ENCODE measurements around the gene ZBTB7C.

The ZBTB7C gene

DNA sequence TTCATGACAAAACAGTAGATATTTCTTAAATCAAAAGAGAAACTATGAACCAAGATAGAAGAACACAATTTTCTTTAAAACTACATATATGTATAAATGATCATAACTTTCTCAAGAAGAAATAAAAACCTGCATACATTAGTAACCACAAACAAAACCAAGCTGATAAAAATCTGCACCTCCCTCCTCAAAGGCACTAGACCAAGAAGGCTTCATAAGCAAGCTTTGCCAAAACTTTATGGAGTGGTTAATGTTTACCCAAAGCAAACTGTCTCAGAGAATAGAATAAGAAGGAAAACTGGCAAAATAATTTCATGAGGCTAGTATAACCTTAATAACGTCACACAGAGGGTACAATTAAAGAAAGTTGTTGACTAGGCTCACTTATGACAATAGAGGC, 138.3 kb downstream of the ZBTB7C start:
- no peak for TF ChIP-seq CTCF (IDR thresholded peaks at IDR 0.05; ENCODE audit: control insufficient read depth, extremely low read depth, insufficient read depth)
- peak; percentile 78 for DNase-seq (ENCODE audit: low read depth)

DNA sequence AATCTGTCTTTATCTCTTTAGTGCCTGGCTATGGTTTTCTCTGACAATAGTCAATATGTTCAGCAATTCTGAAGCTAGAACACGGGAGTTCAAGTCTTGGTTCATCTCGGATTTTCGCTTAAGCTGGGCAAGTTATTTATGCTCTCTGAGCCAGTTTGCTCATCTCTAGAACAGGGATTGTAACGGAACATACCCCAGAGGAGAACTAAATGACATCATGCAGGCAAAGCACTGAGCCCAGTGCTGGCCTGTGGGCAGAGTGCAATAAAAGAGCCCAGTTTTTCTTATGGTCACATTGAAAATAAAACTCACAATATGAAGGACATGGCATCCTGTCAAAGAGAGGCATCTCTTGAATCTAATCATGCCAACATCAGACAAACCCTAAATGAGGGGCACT, 143.9 kb downstream of the ZBTB7C start:
- H3K4me3 ChIP-seq (ENCODE audit: low read depth, low read length) = no peak overlapping the region
- no peak for DNase-seq (ENCODE audit: low read depth)
- TF ChIP-seq CTCF (IDR thresholded peaks at IDR 0.05; ENCODE audit: control insufficient read depth, extremely low read depth, insufficient read depth) = no peak

More for the DNA sequence above, 138.3 kb downstream of the ZBTB7C start:
- H3K4me3 ChIP-seq (ENCODE audit: low read depth, low read length) = no peak overlapping the region

DNA sequence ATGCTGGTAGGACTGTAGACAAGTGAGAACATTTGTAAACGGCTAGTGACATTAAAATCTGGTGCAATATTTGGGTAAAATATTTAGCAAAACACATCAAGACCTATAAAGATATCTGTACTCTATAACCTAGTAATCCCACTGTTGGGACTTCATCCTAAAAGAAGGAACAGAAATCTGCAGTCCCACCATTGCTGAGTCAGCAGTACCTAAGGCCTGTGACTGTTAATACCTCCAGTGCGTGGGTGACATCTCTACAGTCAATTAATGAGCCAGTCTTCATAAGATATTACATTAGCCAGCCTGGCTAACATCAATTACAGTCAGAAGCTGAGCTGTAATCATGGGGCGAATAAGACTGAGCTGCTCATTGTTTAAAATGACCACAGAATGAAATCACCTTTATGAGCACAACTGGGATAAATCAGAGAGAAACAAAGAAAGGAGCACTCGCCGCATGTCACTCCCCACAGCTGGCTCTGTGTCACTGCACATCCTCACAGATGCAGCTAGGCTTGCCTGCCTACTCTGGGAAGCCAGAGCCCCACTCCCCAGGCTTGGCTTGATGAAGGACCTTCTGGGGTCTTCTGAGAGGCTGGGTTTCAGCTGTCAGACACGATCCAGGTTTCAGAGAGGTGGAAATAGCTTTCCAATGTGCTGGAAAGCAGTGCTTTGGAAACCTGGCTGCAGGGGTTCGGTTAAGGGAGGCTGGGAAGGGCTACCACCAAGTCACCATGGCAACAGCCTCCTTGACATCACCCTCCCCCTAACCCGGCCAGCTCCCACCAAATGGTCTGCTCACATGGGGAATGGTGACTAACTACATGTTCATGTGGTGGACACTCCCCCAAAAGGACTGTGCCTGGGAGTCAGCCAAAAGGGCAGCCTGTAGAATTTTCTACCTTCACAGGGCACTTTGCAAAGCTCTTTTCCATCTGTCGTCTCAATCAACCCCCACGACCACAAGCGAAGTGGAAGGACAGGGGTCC, 145.0 kb downstream of the ZBTB7C start:
- no peak for DNase-seq (ENCODE audit: low read depth)
- TF ChIP-seq CTCF (IDR thresholded peaks at IDR 0.05; ENCODE audit: control insufficient read depth, extremely low read depth, insufficient read depth) = no peak
- H3K4me3 ChIP-seq (ENCODE audit: low read depth, low read length) = no peak overlapping the region

DNA sequence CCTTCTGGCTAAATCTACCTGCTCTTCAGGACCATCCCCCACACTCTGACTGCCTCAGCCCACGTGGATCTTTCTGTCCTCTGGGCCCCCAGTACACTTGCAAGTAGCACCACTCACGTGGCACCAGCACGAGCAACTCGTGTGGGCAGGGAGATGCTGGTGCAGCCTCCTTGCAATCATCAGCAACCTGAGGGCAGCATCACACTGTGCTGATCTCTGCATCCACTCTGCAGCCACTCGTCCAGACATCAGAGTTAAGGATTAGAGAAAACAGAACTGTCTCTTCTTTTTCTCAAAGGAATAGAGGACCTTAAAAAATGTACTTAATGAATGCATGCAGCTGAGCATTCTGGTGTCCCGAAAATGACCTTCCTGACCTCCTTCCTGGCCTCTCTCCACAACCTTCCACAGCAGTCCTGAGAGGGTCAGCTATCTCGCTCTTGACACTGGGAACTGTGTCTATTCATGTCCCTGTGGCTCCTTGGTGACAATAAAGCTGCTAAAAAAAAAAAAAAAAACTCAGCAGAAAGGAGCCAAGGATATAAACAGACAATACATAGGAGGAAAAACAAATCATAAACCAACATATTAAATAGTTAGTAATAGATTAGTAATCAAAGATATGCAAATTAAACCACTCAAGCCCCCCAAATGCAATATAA, 145.9 kb downstream of the ZBTB7C start:
- TF ChIP-seq CTCF (IDR thresholded peaks at IDR 0.05; ENCODE audit: control insufficient read depth, extremely low read depth, insufficient read depth) = no peak
- H3K4me3 ChIP-seq (ENCODE audit: low read depth, low read length) = no peak overlapping the region
- DNase-seq (ENCODE audit: low read depth) = no peak

DNA sequence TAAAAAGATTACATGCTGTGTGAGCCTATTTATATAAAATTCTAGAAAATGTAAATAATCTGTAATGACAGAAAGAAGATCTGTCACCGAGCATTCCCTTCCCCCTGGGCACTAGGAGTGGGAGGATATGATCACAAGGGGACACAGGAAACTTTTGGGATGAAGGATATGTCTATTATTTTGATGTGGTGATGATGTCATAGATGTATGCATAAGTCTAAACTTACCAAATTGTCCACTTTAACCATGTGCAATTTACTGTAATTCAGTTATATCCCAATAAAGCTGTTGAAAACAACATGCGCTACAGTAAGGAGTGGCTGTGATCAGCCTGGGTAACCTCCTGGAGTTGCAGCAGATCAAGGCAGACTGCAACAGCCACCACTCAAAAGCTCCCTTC, 148.9 kb downstream of the ZBTB7C start:
- no peak overlapping the region for H3K4me3 ChIP-seq (ENCODE audit: low read depth, low read length)
- no peak for TF ChIP-seq CTCF (IDR thresholded peaks at IDR 0.05; ENCODE audit: control insufficient read depth, extremely low read depth, insufficient read depth)
- no peak for DNase-seq (ENCODE audit: low read depth)

GRCh38 chr18:48256848-48257247, 152.3 kb downstream of the ZBTB7C start:
- TF ChIP-seq CTCF (IDR thresholded peaks at IDR 0.05; ENCODE audit: control insufficient read depth, extremely low read depth, insufficient read depth) = no peak
- no peak for DNase-seq (ENCODE audit: low read depth)
- H3K4me3 ChIP-seq (ENCODE audit: low read depth, low read length) = no peak overlapping the region

All from LNCaP clone FGC (cell line).